ENCODE results near the gene SOX4. TPM values are rescaled to one million over a fixed set of nuclear protein-coding genes. Genes with fewer than 3 reads are reported as not detected.

SOX4 gene
- total RNA-seq, 4 donors from 2014 or later = 11.4 to 23.9 (median 16.1) TPM

DNA sequence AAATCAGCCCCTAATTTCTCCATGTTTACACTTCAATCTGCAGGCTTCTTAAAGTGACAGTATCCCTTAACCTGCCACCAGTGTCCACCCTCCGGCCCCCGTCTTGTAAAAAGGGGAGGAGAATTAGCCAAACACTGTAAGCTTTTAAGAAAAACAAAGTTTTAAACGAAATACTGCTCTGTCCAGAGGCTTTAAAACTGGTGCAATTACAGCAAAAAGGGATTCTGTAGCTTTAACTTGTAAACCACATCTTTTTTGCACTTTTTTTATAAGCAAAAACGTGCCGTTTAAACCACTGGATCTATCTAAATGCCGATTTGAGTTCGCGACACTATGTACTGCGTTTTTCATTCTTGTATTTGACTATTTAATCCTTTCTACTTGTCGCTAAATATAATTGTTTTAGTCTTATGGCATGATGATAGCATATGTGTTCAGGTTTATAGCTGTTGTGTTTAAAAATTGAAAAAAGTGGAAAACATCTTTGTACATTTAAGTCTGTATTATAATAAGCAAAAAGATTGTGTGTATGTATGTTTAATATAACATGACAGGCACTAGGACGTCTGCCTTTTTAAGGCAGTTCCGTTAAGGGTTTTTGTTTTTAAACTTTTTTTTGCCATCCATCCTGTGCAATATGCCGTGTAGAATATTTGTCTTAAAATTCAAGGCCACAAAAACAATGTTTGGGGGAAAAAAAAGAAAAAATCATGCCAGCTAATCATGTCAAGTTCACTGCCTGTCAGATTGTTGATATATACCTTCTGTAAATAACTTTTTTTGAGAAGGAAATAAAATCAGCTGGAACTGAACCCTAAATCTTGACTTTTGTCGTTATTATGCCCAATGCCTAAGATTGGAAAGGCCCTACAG lies 4.5 kb downstream of the SOX4 start:
- H3K36me3 ChIP-seq = no peaks in the 10 kb centered on the region
- no peak for DNase-seq
- peak overlapping the region in 3 of 4 donors; percentile 52 to 72 (median 54) for H3K4me3 ChIP-seq
- no peaks in the 10 kb centered on the region for H3K9me3 ChIP-seq
- TF ChIP-seq POLR2A (IDR thresholded peaks at IDR 0.05) = no peak
- TF ChIP-seq, protein P1, sequence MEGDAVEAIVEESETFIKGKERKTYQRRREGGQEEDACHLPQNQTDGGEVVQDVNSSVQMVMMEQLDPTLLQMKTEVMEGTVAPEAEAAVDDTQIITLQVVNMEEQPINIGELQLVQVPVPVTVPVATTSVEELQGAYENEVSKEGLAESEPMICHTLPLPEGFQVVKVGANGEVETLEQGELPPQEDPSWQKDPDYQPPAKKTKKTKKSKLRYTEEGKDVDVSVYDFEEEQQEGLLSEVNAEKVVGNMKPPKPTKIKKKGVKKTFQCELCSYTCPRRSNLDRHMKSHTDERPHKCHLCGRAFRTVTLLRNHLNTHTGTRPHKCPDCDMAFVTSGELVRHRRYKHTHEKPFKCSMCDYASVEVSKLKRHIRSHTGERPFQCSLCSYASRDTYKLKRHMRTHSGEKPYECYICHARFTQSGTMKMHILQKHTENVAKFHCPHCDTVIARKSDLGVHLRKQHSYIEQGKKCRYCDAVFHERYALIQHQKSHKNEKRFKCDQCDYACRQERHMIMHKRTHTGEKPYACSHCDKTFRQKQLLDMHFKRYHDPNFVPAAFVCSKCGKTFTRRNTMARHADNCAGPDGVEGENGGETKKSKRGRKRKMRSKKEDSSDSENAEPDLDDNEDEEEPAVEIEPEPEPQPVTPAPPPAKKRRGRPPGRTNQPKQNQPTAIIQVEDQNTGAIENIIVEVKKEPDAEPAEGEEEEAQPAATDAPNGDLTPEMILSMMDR (IDR thresholded peaks at IDR 0.05) = no peak
- H3K4me1 ChIP-seq = peaks cover 0 to 9% (median 1%) of the 10 kb centered on the region in 4 donors
- H3K27ac ChIP-seq = peak overlapping the region in 1 of 4 donors; percentile 93
- H3K27me3 ChIP-seq = no peaks in the 10 kb centered on the region

DNA sequence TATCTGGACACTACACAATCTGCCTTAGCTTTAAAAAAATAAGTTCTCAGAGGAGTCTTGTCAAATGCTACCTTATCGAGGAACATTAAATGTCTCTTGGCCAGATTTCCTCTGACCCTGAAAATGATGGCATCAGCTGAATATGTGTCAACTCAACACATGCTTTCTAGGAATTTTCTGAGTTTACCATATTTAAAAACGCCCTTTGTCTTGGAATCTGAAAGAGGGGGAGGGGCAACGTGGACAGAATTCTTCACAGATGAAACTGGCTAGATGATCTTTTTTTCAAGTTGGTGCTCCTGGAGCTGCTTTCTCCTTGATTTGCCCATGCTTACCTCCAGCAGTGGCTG lies 5.1 kb downstream of the SOX4 start:
- TF ChIP-seq POLR2A (IDR thresholded peaks at IDR 0.05) = no peak
- TF ChIP-seq, protein P1 (IDR thresholded peaks at IDR 0.05) = no peak
- Histone ChIP-seq H3K9me3 (no peaks in the 10 kb centered on the region), H3K4me1 (peaks cover 0 to 6% (median 1%) of the 10 kb centered on the region in 4 donors), H3K27me3 (no peaks in the 10 kb centered on the region), H3K27ac (no peak overlapping the region), H3K4me3 (peak overlapping the region in 1 of 4 donors; percentile 72), H3K36me3 (no peaks in the 10 kb centered on the region)
- no peak for DNase-seq

DNA sequence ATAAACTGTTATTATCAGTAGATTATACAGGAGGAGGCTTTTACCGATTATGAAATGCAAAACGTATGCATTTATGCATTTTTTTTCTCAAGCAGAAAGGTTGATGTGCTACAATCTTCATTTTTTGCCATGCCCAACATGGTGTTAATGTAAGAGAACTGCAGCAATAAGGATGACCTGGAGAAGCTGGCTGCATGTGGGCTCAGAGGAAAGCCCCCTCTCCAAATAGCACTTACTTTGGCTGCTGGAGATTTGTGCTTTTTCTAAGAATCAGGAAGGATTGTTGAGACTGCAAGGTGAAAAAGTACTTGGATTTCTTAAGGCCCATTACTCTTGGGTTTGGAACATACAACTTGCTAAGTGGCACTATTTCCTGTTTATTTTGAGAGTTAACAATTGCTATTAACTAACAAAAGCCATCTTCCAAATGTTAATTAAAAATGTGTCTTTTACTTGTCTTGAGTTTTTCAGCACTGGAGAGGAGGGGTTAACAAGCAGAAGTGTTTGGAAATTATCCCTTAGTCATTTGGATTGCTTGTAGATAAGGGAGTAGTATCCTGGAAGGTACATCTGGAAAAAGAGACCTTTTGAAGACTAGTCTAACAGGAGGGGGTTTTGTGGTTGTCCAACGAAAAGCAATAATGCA lies 5.6 kb downstream of the SOX4 start:
- Histone ChIP-seq H3K27me3 (no peaks in the 10 kb centered on the region), H3K9me3 (no peaks in the 10 kb centered on the region), H3K4me1 (peaks cover 0 to 6% (median 1%) of the 10 kb centered on the region in 4 donors), H3K36me3 (no peaks in the 10 kb centered on the region), H3K4me3 (no peak overlapping the region), H3K27ac (no peak overlapping the region)
- TF ChIP-seq, protein P1 (IDR thresholded peaks at IDR 0.05) = no peak
- TF ChIP-seq POLR2A (IDR thresholded peaks at IDR 0.05) = no peak
- DNase-seq = no peak

DNA sequence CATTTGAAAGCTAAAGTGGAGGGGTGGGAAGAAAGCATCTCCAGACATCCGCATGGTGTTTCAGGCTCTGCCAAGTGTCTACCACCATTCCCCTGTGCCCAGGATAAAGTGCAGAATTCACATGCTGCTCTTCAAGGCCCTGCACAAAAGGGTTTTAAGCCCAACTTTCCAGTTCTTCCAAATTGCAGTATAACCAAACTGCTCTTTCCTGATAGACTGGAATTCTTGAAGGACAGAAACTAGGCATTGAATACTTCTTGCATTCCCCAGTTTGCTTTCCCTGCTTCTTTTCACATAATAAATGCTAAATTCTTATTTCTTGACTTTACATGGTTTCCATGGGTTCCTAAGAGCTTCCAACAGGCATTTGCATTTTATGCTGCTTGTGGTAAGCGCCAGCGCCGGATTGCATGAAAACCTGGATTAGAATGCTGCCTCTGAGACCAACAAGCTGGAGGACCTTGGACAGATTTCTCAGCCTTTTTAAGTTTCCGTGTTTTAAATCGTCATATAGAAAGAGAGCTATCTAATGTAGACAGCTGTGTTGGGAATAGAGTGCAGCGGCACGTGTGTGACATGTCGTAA lies 7.9 kb downstream of the SOX4 start:
- no peak for TF ChIP-seq POLR2A (IDR thresholded peaks at IDR 0.05)
- TF ChIP-seq, protein P1 (IDR thresholded peaks at IDR 0.05) = no peak
- DNase-seq = no peak
- peaks cover 0 to 6% (median under 1%) of the 10 kb centered on the region in 4 donors for H3K4me1 ChIP-seq
- no peaks in the 10 kb centered on the region for H3K36me3 ChIP-seq
- H3K27ac ChIP-seq = no peak overlapping the region
- H3K9me3 ChIP-seq = no peaks in the 10 kb centered on the region
- H3K4me3 ChIP-seq = no peak overlapping the region
- no peaks in the 10 kb centered on the region for H3K27me3 ChIP-seq

DNA sequence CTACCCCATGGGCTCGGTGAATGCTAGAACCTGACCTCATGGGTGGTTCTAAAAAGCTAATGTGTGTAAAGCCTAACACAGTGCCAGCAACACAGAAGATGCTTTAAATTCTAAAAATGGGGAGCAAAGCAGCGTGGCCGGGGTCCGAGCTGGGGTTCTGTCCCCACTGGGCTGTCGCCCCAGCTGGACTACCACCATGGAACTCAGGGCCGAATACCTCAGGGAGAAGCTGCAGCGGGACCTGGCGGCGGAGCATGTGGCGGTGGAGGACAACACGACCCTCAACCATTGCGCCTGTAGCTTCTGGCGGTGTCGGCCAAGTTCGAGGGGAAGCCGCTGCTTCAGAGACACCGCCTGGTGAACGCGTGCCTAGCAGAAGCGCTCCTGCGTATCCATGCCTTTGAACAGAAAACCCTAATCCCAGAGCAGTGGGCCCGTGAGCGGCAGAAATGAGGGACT lies 8.4 kb downstream of the SOX4 start:
- no peaks in the 10 kb centered on the region for H3K9me3 ChIP-seq
- no peak for DNase-seq
- TF ChIP-seq, protein P1 (IDR thresholded peaks at IDR 0.05) = no peak
- no peak for TF ChIP-seq POLR2A (IDR thresholded peaks at IDR 0.05)
- H3K36me3 ChIP-seq = no peaks in the 10 kb centered on the region
- no peak overlapping the region for H3K27ac ChIP-seq
- peaks cover 0 to 6% (median 0%) of the 10 kb centered on the region in 4 donors for H3K4me1 ChIP-seq
- no peaks in the 10 kb centered on the region for H3K27me3 ChIP-seq
- H3K4me3 ChIP-seq = no peak overlapping the region
